ENCODE measurements around the gene PDSS2.
A peak's percentile ranks its signal among the peaks of the same experiment; 100 is the strongest.

Gene PDSS2

DNA sequence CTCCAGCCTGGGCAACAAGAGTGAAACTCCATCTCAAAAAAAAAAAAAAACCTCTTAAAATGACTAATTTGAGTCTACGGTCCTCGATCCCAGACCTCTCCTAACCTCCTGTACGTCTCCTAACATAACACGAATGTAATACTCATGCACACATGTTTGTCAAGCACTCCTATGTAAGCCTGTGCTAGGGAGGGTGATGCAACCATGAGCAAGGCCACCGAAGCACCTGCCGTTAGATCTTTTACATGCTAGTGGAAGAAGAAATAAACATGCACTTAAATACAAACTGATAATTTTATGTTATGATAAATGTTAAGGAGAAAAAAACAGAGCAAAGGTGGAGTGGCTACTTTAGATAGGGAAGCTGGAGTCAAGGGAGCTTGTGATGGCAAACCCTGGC is 271.7 kb downstream of the PDSS2 start:
- in situ Hi-C loops (cut with HindIII; ENCODE audit: low sequenced_read_pairs), result no loop called here
- no peak overlapping the region for H3K4me3 ChIP-seq (ENCODE audit: low read depth, low read length)
- DNase-seq (ENCODE audit: low read depth, low spot score), result no peak
- TF ChIP-seq, protein P1, sequence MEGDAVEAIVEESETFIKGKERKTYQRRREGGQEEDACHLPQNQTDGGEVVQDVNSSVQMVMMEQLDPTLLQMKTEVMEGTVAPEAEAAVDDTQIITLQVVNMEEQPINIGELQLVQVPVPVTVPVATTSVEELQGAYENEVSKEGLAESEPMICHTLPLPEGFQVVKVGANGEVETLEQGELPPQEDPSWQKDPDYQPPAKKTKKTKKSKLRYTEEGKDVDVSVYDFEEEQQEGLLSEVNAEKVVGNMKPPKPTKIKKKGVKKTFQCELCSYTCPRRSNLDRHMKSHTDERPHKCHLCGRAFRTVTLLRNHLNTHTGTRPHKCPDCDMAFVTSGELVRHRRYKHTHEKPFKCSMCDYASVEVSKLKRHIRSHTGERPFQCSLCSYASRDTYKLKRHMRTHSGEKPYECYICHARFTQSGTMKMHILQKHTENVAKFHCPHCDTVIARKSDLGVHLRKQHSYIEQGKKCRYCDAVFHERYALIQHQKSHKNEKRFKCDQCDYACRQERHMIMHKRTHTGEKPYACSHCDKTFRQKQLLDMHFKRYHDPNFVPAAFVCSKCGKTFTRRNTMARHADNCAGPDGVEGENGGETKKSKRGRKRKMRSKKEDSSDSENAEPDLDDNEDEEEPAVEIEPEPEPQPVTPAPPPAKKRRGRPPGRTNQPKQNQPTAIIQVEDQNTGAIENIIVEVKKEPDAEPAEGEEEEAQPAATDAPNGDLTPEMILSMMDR (IDR thresholded peaks at IDR 0.05; ENCODE audit: low read depth, low read length), result no peak

DNA sequence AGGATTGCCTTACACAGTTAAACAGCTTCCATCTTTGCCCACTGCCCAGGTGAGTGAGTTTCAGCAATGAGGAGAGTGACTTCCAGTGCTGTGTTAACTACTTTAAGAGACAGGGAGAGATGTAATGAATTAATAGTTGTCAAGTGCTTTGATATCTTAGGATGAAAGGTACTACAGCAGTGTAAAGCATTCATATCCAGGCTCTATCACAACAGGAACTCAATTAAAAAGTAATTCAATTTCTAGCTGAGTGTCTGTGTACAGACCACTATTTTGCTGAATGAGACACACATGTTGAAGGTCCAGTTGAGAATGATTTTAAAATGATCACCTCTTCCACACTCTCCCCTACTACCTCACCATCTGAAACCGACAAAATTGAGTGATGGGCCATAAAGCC is 273.3 kb downstream of the PDSS2 start:
- TF ChIP-seq, protein P1 (IDR thresholded peaks at IDR 0.05; ENCODE audit: low read depth, low read length), result no peak
- no peak overlapping the region for H3K4me3 ChIP-seq (ENCODE audit: low read depth, low read length)
- in situ Hi-C loops (cut with HindIII; ENCODE audit: low sequenced_read_pairs), result no loop called here
- DNase-seq (ENCODE audit: low read depth, low spot score), result no peak

DNA sequence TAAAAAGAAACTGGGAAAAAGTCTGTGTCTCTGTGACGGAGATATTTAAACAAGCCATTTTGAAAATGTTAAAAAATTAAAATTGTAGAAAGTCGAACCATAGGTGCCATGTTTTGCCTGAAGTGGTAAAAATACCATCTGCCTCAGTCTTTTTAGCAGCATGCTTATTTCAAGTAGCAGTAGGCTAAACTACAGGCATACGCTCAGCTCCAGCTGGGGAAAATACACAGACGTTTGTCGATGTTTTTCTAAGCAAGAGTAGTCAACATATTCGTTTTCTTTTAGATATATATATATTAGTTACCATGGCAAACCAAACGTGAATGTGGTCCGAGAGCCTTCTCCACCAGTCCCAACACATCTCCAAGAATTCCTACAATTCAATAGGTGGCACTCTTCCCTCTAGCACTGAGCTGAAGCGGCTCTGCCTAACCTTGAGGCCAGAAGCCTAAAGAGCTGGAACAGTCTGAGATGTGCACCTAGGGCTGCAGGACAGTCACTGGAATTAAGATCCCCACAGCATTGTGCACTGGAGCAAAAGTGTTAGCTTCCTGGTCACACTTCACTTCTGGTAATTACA is 273.9 kb downstream of the PDSS2 start:
- in situ Hi-C loops (cut with HindIII; ENCODE audit: low sequenced_read_pairs), result no loop called here
- DNase-seq (ENCODE audit: low read depth, low spot score), result peak; percentile 6
- TF ChIP-seq, protein P1 (IDR thresholded peaks at IDR 0.05; ENCODE audit: low read depth, low read length), result peak; percentile 26
- H3K4me3 ChIP-seq (ENCODE audit: low read depth, low read length), result no peak overlapping the region

DNA sequence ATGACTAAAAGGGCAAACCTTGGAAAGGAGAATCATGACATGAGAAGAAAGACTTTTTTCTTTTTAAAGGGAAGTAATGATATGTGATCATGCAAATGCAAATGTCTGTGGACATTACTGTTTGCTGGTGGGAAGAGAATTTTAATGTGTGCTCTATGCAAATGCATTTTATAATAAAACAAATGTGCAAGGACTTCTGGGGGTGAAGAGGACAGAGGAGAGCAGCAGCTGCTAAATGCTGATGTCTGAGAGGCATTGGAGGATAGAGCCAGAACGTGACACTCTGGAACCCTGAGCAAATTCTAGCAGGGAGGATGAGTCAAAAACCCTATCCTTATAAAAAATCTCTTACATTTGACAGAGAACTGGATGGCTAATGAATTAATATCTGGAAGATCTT is 274.9 kb downstream of the PDSS2 start:
- H3K4me3 ChIP-seq (ENCODE audit: low read depth, low read length), result no peak overlapping the region
- TF ChIP-seq, protein P1 (IDR thresholded peaks at IDR 0.05; ENCODE audit: low read depth, low read length), result no peak
- DNase-seq (ENCODE audit: low read depth, low spot score), result no peak
- in situ Hi-C loops (cut with HindIII; ENCODE audit: low sequenced_read_pairs), result no loop called here

DNA sequence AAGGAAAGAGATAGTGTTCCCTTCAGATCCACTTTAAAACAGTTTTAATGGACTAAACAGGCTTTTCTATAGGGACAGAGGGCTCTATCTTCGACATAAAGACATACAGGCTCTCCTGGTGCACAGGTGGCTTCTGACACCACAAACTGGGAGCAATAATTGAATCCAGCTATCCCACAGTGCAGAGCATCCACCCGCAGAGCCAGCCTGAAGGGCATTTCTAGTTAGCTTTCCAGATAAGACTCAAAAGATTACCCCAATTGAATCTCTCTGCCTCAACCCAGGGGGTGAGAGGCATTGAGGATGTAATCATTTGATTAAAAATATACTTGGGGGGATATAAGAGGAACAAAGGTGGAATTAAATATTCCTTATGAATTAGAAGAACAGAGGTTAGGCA is 279.3 kb downstream of the PDSS2 start:
- no peak for DNase-seq (ENCODE audit: low read depth, low spot score)
- in situ Hi-C loops (cut with HindIII; ENCODE audit: low sequenced_read_pairs), result no loop called here
- TF ChIP-seq, protein P1 (IDR thresholded peaks at IDR 0.05; ENCODE audit: low read depth, low read length), result no peak

DNA sequence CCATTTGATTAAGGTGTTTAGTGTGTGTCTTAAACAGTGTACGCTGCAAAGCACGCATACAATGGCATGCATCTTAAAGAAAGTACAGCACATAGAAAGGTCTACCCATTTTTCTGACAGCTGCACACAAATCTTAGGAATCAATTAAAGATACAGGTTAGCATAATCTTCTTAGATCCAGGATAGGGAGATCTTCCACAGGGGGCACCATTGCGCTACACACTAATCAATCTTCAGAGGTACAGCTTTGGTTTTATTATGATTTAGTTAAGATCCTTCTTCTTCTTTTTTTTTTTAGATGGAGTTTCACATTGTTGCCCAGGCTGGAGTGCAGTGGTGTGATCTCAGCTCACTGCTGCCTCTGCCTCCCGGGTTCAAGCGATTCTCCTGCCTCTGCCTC is 280.4 kb downstream of the PDSS2 start:
- DNase-seq (ENCODE audit: low read depth, low spot score), result no peak
- H3K4me3 ChIP-seq (ENCODE audit: low read depth, low read length), result no peak overlapping the region
- TF ChIP-seq, protein P1 (IDR thresholded peaks at IDR 0.05; ENCODE audit: low read depth, low read length), result no peak
- in situ Hi-C loops (cut with HindIII; ENCODE audit: low sequenced_read_pairs), result no loop called here

More for the DNA sequence above, 279.3 kb downstream of the PDSS2 start:
- no peak overlapping the region for H3K4me3 ChIP-seq (ENCODE audit: low read depth, low read length)

All from astrocyte of the spinal cord (primary cell).